GM12873 (cell line): ENCODE results near the gene MTF1.

Experiments used
- CTCF ChIP-seq: IDR thresholded peaks from 2 replicates; pipeline ENCODE4 v1.5.1; 2012; ENCODE audit warnings: low read depth, mild to moderate bottlenecking, moderate library complexity, low read length, control low read depth; ENCODE audit not compliant: insufficient read depth; ENCODE audit errors: missing control alignments

MTF1 gene

GRCh38 chr1:37794372-37795339 is 64.7 kb downstream of the MTF1 start:
- TF ChIP-seq CTCF, result no peak

- no peak for TF ChIP-seq CTCF
Observed at GRCh38 chr1:37793773-37794371, 65.5 kb downstream of the MTF1 start, which contains the start of gene MANEAL. MANEAL (plus strand) TSS chr1:37793847; CDS start chr1:37794183, 336 bp downstream.

- no peak for TF ChIP-seq CTCF
Observed at GRCh38 chr1:37792943-37793686, 66.3 kb downstream of the MTF1 start.

GRCh38 chr1:37782491-37782890 is 76.9 kb downstream of the MTF1 start:
- no peak for TF ChIP-seq CTCF

GRCh38 chr1:37778654-37779053 is 80.7 kb downstream of the MTF1 start:
- no peak for TF ChIP-seq CTCF

GRCh38 chr1:37776946-37777516 is 82.4 kb downstream of the MTF1 start:
- TF ChIP-seq CTCF, result no peak
